Sigmoid colon (tissue), 4 donors: Measurements from ENCODE around the gene ALKBH5.

Experiments
- CTCF ChIP-seq, 4 experiments: fragments of 450-650 bp in 3 of 4; fragments of 200-600 bp in 1 of 4; IDR thresholded peaks; one replicate each; pipeline ENCODE4 v1.5.1; 2016 to 2019; ENCODE audit warnings: antibody characterized with exemption in 4 of 4, mild to moderate bottlenecking in 3 of 4, moderate library complexity in 2 of 4
- EP300 ChIP-seq, 4 donors: sonication (generic); formaldehyde crosslinking; IDR thresholded peaks; one replicate each; pipeline ENCODE4 v1.6.1; 2017; ENCODE audit warnings: antibody characterized with exemption in 4 of 4

- TF ChIP-seq EP300 (IDR thresholded peaks at IDR 0.05) (no peak), CTCF (IDR thresholded peaks at IDR 0.05) (no peak)
Observed at GRCh38 chr17:18163547-18163946, 20.1 kb upstream of the ALKBH5 start.
